ENCODE measurements around the gene FARP2. TPM values are rescaled to one million over a fixed set of nuclear protein-coding genes. Genes with fewer than 3 reads are reported as not detected.

The FARP2 gene
- total and polyA plus RNA-seq, 2 of the 13 experiments (the other 11 are each of a cell fraction or from before 2014, with no cell fraction given) = 28.0 to 45.4 TPM

DNA sequence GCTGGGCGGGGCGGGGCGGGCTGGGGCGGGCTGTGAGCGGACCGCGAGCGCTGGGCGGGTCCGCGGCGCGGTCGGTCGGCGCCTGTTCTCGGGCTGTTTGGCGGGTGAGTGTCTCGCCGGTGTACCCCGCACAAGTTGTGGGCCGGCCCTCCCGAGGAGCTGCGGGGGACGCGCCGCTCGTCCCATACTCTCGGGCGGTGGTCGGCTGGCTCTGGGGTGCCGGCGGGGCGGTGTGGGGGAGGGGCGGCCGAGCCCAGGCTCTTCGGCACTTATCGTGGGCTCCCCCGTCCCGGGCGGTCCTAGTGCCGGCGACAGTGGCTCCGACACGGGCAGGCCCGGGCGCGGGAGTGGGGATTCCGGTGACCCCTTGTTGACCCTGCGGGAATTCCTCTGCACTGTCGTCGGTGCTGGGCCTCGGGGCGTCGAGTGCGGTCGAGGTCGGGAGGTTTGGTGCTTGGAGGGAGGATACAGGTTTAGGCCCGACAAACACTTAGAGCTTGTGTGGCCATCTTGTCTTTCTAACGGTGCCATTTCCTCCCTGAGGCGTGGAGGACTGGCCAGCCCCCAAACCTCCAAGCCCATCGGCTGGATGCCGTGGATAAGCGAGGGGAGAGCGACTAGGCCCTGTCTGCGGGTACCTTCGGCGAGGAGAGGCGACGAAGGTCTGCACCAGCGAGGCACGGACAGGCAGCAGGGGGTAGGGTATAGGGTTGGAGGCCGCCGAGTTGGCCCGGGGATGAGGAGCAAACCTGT, 40.0 kb upstream of the FARP2 start, which contains the start of gene SEPTIN2 (continued):
- TF ChIP-seq CCAR2 (optimal IDR thresholded peaks at IDR 0.05; ENCODE audit: low read depth, low read length) (no peak), ZNF468 (CRISPR knock-in tag; IDR thresholded peaks at IDR 0.05) (peak; percentile 91; the same call in 1 of the 2 replicates), YY1 (IDR thresholded peaks at IDR 0.05; ENCODE audit: insufficient read depth, insufficient replicate concordance, low read depth, low read length) (peak; percentile 91), KLF9 (CRISPR knock-in tag; IDR thresholded peaks at IDR 0.05; ENCODE audit: low read depth) (no peak), ZNF530 (CRISPR knock-in tag; IDR thresholded peaks at IDR 0.05; ENCODE audit: low read depth) (no peak), NONO (IDR thresholded peaks at IDR 0.05) (no peak), NONO (CRISPR knock-in tag; conservative IDR thresholded peaks at IDR 0.05) (0 out of 2 replicates have a peak, but pooled peaks have one; percentile 14), U2AF2 (IDR thresholded peaks at IDR 0.05; ENCODE audit: low read depth, low read length) (no peak), FOXM1 (CRISPR knock-in tag; IDR thresholded peaks at IDR 0.05) (0 out of 2 replicates have a peak, but pooled peaks have one; percentile 57), SMAD1 (CRISPR knock-in tag; IDR thresholded peaks at IDR 0.05; ENCODE audit: borderline replicate concordance, low read depth) (peak; percentile 60; the same call in 1 of the 2 replicates), DR1 (CRISPR knock-in tag; IDR thresholded peaks at IDR 0.05) (no peak; the same call in 1 of the 2 replicates), ARID4A (CRISPR knock-in tag; IDR thresholded peaks at IDR 0.05; ENCODE audit: borderline replicate concordance) (peak; percentile 69; the same call in 1 of the 2 replicates), RELA (CRISPR knock-in tag; IDR thresholded peaks at IDR 0.05) (no peak), SIX1 (CRISPR knock-in tag; IDR thresholded peaks at IDR 0.05; ENCODE audit: borderline replicate concordance) (no peak), SNAPC2 (CRISPR knock-in tag; IDR thresholded peaks at IDR 0.05) (no peak)
- TF ChIP-seq, protein P1, sequence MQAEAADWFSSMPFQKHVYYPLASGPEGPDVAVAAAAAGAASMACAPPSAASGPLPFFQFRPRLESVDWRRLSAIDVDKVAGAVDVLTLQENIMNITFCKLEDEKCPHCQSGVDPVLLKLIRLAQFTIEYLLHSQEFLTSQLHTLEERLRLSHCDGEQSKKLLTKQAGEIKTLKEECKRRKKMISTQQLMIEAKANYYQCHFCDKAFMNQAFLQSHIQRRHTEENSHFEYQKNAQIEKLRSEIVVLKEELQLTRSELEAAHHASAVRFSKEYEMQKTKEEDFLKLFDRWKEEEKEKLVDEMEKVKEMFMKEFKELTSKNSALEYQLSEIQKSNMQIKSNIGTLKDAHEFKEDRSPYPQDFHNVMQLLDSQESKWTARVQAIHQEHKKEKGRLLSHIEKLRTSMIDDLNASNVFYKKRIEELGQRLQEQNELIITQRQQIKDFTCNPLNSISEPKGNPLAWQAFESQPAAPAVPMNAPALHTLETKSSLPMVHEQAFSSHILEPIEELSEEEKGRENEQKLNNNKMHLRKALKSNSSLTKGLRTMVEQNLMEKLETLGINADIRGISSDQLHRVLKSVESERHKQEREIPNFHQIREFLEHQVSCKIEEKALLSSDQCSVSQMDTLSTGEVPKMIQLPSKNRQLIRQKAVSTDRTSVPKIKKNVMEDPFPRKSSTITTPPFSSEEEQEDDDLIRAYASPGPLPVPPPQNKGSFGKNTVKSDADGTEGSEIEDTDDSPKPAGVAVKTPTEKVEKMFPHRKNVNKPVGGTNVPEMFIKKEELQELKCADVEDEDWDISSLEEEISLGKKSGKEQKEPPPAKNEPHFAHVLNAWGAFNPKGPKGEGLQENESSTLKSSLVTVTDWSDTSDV (CRISPR knock-in tag; IDR thresholded peaks at IDR 0.05) = peak; percentile 80; the same call in 1 of the 2 replicates
- TF ChIP-seq, protein P2, sequence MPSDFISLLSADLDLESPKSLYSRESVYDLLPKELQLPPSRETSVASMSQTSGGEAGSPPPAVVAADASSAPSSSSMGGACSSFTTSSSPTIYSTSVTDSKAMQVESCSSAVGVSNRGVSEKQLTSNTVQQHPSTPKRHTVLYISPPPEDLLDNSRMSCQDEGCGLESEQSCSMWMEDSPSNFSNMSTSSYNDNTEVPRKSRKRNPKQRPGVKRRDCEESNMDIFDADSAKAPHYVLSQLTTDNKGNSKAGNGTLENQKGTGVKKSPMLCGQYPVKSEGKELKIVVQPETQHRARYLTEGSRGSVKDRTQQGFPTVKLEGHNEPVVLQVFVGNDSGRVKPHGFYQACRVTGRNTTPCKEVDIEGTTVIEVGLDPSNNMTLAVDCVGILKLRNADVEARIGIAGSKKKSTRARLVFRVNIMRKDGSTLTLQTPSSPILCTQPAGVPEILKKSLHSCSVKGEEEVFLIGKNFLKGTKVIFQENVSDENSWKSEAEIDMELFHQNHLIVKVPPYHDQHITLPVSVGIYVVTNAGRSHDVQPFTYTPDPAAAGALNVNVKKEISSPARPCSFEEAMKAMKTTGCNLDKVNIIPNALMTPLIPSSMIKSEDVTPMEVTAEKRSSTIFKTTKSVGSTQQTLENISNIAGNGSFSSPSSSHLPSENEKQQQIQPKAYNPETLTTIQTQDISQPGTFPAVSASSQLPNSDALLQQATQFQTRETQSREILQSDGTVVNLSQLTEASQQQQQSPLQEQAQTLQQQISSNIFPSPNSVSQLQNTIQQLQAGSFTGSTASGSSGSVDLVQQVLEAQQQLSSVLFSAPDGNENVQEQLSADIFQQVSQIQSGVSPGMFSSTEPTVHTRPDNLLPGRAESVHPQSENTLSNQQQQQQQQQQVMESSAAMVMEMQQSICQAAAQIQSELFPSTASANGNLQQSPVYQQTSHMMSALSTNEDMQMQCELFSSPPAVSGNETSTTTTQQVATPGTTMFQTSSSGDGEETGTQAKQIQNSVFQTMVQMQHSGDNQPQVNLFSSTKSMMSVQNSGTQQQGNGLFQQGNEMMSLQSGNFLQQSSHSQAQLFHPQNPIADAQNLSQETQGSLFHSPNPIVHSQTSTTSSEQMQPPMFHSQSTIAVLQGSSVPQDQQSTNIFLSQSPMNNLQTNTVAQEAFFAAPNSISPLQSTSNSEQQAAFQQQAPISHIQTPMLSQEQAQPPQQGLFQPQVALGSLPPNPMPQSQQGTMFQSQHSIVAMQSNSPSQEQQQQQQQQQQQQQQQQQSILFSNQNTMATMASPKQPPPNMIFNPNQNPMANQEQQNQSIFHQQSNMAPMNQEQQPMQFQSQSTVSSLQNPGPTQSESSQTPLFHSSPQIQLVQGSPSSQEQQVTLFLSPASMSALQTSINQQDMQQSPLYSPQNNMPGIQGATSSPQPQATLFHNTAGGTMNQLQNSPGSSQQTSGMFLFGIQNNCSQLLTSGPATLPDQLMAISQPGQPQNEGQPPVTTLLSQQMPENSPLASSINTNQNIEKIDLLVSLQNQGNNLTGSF (CRISPR knock-in tag; IDR thresholded peaks at IDR 0.05) = no peak; the same call in 1 of the 2 replicates

Data from HepG2 (cell line).